ENCODE data around the gene GUCA1A. TPM values are rescaled to one million over a fixed set of nuclear protein-coding genes. Genes with fewer than 3 reads are reported as not detected.
"Not testable (repeated sequence)": the region's sequence is repeated elsewhere in the genome, so short reads cannot be mapped to it uniquely, and the experiment has no call there.

GUCA1A gene
- total RNA-seq, 1 donor from 2014 or later = not detected

DNA sequence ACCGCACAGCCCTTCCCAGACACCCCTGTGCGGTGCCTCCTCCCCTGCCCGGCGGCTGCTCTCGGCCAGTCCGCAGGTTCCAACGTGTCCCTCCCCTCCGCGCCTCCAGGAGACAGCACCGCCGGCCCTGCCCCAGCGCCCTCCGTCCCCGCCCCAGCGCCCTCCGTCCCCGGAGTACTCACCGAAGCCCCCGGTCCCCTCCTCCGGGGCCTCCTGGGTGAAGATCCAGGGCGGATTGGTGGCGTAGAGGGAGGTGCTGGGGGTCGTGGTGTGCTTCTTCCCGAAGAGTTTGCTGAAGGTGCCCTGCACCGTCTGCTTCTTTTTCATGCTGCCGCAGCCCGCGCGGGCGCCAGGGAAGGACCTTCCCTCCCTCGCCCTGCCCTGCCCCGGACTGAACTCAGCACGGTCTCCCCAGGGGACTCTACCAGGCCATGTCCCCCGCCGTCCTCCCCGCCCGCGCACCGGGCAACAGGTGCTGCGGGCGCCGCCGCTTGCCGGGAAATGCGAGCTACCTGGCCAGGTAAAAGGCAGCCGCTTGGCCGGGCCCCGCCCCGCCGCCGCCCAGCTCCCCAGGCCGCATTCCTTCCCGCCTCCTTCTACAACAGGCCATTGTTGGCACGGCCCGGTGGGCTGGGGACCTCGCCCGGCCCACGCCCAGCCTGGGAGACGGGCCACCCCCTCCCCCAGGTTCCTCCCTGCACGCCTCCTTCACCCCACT, 30.9 kb upstream of the GUCA1A start, which contains the start of gene C6orf132:
TSS of gene C6orf132 (minus strand) at position 503 of the 718 bp plus-strand sequence. CDS start at position 327, 176 bp downstream.
- peak in 1 of 2 donors; percentile 28 for DNase-seq (ENCODE audit: low read depth in 2 of 2)

DNA sequence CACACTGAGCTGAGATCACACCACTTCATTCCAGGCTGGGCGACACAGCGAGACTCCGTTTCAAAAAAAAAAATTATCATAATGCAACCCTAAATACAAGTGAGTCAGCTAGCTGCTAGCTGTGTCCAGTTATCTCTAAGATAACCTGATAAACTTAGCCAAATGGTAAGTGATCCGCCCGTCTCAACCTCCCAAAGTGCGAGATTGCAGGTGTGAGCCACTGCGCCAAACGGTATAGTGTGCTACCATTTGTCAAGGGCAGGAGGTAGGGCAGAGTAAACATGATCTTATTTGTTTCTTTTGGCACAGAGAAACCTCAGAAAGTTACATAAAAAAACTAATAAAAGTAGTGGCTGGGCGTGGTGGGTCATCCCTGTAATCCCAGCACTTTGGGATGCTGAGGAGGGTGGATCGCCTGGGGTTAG, 26.0 kb upstream of the GUCA1A start:
- DNase-seq (ENCODE audit: low read depth in 2 of 2) = no peak

DNA sequence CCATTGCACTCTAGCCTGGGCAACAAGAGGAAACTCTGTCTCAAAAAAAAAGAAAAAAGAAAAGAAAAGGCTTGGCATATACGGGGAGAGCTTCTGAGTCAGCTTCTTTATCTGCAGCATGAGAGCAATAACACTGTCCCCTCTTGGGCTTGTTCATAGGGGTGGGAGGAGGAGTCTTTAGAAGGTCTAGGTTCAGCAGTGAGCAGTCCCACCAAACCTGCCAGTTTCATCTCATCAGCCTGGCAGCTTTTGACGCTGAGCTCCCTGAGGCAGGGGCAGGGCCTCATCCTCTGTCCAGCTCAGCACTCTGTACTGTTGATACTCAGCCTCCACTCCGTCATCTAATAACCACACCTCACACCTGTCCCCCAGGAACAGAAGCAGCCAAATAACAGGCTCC, 25.1 kb upstream of the GUCA1A start:
- no peak for DNase-seq (ENCODE audit: low read depth in 2 of 2)

DNA sequence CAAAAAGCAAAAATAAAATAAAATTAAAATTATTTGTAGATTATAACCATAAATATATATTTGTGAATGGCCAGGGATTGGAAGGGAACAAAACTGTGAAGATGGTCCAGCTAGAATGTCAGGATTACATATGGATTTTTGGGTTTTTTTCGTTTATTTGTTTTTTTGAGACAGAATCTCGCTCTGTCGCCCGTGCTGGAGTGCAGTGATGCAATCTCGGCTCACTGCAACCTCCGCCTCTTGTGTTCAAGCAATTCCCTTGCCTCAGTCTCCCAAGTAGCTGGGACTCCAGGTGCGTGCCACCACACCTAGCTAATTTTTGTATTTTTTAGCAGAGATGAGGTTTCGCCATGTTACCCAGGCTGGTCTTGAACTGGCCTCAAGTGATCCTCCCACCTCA, 22.9 kb upstream of the GUCA1A start:
- no peak for DNase-seq (ENCODE audit: low read depth in 2 of 2)

DNA sequence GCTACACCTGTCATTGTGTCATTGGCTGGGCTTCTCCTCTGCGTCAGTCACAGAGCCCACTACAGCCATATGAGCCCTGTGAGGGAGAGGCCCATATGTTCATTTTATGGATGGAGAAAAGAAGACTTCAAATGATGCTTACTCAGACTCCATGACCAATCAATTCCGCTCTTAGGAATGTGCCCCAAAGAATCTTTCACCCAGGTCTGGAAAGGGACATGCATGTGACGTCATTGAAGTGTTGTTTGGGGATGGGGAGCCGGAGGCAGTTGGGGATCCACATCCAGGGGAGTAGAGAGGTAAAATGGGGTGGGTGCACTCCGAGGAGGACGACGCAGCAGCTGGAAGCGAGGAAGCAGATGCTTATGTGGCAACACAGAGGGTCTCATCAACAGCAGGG, 21.1 kb upstream of the GUCA1A start:
- DNase-seq (ENCODE audit: low read depth in 2 of 2) = no peak

DNA sequence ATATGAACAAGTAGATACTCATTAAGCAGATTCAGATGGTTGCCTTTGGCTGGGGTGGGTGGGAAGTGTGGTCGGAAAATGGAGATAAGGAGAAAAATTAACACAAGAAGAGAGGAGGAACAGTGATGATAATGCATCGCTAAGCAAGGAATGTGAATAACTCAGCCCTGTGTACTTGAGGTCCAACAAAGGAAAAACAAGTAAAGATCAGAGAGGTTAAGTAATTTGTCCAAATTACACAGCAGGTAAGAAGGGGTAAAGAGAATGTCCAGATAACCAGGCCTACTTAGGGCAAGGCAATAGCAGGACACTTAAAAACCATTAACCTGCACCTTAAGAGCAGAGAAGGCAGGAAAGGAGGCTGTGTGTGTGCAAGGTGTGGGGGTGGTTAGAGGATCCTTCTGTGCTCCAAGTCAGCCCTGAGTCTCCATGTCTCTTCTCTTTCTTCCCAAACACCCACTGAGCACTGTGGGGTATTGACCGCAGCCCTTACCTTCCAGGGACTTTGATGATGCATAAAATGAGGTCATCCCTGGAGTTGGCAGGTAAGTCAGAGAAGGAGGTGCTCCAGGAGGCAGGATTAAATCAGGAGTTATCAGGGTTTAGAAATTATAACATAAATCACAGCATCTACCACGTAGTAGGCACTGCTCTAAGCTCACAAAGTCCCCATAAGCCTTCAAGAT, 20.5 kb upstream of the GUCA1A start:
- DNase-seq (ENCODE audit: low read depth in 2 of 2) = not testable (repeated sequence)

DNA sequence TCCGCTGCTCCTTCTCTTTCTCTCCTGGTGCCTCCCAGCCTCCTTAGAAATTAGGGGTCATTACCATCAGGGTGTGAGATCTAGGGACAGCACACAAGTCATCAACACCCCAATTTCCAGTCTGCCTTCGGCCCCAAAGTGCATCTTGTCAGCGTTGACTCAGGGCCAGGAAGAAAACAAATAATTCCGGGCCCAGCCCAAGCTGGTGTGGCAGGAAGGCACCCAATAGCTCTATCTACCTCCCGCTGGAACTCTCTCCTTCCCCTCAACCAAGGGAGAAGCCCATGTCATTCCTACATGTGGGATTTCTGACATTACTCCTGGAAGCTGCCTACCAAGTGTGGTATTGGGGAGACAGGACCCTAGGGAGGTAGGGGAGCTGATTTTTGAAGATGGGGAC, 19.2 kb upstream of the GUCA1A start:
- DNase-seq (ENCODE audit: low read depth in 2 of 2) = no peak

DNA sequence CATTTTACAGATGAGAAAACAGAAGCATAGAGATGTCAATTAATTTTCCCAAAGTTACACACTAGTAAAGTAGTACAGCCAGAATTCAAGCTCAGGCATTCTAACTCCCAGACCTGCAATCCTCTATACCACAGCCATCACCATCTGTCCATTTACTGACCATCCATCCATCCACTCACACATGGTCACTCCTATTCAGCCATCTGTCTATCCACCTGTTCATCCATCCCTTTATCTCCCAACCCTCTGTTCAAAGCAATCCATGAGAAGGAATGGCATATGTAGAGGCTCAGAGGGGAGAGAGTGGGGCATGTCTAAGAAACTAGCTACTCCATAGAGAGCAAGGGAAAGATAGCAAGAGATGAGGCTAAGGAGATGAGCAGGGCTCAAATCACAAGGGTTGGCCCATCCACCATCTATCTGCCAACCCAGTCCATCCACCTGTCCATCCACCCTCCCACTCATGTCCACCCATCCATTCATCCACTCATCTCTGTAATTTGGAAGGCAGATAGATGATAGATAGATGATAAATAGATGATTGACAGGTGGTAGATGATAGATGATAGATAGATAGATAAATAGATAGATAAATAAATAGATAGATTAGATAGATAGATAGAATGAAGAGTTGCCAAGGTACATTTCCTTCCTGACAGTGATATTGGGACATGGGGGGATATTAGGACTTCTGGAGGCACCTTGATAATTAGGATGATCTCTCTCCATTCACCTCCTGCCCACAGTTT, 18.5 kb upstream of the GUCA1A start:
- DNase-seq (ENCODE audit: low read depth in 2 of 2) = no peak

DNA sequence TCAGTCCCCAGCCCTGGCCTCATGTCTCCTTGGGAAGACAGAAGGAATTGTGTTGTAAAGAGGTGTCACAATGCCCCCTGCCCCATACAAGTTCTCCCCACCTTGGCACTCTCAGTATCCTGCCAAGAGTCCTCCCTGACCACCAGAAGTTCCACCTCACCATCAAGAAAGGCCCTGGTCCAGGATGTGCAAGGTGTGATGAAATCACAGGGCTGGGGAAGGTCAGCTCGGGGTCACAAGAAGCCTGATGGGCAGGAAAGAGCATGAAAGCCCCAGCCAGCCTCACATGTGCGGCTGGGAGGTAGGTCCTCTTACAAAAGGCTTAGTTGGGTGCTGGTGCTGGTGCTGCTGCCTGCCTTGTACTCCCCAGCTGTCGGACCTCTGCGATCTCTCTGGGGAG, 17.9 kb upstream of the GUCA1A start:
- DNase-seq (ENCODE audit: low read depth in 2 of 2) = no peak

DNA sequence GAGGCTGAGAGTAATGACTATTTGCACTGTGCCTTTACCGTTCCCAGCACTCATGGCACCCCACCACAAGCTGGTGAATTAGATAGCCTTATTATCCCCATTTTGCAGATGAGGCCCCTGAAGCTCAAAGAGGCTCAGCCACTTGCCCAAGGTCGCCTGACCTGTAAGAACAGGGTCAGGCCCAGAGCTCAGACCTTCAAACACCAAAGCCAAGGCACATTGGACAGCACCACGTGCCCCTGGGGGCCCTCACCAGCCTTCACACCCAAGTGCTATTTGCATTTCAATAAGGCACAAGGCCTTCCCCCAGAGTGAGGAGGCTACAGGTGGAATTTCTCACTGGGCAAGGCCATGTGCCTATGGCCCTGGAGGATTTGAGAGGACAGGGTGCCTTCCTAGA, 16.5 kb upstream of the GUCA1A start:
- no peak for DNase-seq (ENCODE audit: low read depth in 2 of 2)

DNA sequence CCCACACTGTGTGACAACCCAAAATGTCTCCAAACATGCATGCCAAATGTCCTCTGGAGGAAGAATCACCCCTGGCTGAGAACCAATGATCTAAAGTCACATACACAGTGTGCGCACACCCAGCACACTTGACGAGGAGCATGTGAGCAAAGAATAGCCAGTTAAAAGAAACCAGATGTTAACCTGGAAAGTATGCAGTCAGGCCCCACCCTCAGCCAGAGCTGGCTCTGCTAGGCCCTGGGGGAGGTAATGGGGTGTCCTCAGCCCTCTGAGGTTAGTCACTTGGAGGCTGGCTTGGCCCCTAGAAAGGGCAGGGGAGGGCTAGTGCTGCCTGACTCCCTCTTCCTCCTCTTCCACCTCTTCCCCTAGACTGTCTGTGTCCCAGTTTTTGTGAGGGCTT, 15.2 kb upstream of the GUCA1A start:
- DNase-seq (ENCODE audit: low read depth in 2 of 2) = no peak

DNA sequence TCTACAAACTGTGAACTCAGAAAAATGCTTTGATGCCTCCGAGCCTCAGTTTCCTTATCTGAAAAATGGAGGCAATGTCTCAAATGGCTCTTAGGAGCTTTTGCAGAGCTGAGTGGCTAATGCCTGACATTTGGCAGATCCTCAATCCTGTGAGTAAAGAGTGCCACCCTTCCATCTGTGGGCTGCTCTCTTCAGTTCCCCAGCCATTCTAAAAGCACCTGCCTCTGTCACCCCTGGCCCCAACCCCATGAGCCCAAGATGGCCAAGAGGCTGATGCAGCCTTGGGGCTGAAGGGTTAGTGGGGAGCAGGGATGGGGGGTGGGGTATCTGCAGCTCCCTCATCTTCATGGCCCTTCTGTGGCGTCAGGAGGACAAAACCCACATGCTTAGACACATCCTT, 14.5 kb upstream of the GUCA1A start:
- no peak for DNase-seq (ENCODE audit: low read depth in 2 of 2)

DNA sequence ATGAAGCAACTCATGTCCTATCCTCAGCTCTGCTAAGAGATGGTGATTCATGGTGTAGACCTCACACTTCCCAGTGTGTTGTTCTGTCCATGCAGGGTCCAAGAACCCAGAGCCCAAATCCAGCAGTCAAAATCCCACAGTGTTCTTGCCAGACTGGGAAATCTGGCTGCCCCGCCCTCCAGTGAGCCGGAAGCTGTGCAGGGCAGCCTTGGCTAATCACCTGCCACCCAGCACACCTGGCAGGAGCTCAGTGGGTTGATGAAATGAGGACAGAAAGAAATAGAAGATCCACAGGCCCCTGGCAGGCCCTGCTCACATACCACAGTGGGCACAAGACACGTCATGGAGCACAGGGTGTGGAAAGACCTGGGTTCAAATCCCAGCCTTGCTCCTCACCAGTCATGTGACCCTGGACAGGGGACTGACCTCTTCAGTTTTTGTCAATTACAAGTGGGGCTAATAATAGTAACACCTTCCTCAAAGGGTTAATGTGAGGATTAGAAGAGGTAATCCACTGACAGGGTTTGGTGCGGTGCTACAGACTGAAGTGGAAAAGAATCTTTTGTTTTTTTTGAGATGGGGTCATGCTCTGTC, 13.6 kb upstream of the GUCA1A start:
- no peak for DNase-seq (ENCODE audit: low read depth in 2 of 2)

DNA sequence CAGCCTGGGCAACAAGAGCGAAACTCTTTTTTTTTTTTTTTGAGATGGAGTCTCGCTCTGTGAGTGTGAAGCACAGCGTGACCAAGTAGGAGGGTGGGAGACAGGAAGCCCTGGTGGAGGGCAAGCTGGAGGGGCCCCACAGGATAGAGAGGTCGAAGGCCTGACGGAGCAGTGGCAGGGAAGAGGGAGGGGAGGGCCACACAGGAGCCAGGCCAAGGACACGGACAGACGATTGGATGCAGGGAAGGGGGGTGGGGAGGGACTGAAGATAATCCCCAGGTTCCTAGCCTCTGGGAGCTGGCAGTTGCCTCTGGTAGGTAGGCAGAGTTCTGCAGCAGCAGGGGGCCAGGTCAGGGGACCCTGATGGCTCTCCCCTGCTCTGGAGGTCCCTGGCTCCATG, 10.8 kb upstream of the GUCA1A start:
- no peak for DNase-seq (ENCODE audit: low read depth in 2 of 2)

DNA sequence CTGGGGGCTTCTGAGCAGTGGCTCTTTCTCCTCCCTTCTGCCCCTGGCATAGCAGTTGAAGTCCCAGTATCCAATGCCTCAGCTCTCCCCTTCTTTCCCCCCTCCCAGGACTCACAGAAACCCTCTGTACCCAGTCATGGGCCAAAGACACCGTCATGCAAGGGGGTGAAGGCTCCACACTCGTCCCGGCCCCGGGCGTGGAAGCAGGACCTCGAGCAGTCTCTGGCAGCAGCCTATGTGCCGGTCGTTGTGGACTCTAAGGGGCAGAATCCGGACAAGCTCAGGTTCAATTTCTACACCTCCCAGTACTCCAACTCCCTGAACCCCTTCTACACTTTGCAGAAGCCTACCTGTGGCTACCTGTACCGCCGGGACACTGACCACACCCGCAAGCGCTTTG, 10.4 kb upstream of the GUCA1A start:
- DNase-seq (ENCODE audit: low read depth in 2 of 2) = no peak

DNA sequence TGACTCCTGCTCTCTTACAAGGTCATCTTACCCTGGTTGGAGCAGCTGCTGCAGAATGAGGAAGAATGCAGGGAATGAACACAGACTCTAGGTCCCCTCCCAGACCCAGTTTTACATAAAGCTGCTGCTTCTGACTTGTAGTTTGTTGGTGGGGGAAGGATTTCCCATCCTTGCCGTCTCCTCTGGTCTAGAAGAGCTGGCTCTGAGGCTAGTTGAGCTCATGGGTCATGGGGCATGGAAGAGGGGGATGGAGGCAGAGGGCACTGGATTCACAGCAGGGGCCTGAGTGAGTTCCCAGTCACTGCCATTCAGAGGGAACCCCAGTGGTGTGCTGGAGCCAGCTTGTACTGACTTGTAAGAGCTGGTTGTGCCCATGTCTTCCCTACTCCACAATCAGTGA, 9.2 kb upstream of the GUCA1A start:
- no peak for DNase-seq (ENCODE audit: low read depth in 2 of 2)

DNA sequence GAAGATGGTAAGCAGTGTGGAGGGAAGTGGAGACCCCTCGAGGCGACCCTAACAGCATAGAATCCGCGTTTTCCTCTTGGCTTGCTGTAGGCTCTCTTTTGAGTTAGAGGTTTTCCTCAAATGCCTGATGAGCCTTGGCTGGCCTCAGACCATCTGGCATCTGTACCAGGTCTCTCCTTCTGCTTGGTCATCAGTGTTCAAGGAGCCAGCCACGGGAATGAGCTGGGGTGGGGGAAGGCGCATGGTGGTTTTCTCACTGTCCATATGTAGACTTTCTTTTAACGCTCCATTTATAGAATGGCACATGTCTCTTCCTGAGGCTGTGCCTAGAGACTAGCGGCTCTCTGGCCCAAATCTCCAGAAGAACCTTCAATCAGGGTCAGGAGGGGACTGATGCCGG, 8.1 kb upstream of the GUCA1A start:
- DNase-seq (ENCODE audit: low read depth in 2 of 2) = no peak

DNA sequence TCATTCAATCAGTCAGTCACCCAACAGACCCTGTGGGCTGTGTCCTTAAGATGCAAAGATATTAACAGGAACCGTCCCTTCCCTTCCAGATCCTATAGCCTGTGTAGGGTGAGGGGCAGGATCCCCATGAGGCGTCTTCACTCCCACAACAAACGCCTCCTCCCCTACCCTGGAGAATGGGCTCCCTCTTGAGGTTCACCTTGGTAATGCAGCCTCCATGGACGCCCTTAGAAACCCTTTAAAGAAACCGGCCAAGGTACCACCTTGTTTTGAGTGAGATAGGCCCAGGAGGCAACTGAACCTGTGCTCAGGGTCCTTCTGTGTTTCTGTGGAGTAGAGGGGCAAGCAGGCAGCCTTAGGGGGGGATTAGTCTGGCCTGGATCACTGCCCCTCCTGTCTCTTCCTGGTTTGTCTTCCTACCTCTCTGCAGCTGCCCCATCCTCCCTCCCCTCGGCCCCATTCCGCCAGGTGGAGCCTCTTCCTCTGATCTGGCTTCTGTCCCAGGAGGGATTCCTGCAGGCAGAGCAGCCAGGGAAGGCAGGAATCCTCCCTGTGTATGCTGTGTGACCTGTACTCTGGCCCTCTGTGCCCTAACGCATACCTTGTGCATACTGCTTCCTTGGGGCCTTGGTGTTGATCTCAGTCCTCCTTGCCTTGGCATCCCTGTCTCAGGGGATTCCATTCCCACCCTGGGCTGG, 6.6 kb upstream of the GUCA1A start:
- peak; percentile 32 to 63 for DNase-seq (ENCODE audit: low read depth in 2 of 2)

DNA sequence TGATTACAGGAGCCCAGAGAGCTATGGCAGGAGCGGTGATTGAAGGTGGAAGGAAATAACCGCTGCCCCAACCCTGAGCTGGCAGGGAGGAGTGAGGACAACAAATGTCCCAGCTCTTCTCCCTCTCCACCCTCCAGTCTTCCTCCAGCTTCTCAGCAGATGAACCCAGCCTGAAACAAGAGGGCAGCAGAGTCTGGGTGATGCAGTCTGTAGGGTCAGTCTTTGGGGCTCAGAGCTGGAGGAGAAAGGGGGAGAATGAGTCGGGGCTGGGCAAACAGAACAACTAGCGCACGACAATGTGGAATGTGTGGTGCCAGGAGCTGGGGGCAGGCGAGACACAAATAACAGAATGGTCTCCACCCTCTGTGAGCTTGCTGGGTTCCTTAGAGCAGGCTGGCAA, 4.5 kb upstream of the GUCA1A start:
- DNase-seq (ENCODE audit: low read depth in 2 of 2) = no peak

DNA sequence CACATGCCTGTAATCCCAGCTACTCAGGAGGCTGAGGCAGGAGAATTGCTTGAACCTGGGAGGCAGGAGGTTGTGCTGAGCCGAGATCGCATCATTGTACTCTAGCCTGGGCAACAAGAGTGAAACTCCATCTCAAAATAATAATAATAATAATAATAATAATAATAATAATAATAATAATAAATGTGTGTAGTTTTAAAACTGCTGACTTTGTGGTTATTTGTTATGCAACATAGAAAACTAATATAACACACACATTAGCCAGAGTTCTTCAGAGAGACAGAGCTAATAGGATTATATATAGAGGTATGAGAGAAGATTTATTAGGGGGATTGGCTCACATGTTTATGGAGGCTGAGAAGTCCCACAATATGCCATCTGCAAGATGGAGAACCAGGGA, 3.4 kb upstream of the GUCA1A start:
- DNase-seq (ENCODE audit: low read depth in 2 of 2) = not testable (repeated sequence)

DNA sequence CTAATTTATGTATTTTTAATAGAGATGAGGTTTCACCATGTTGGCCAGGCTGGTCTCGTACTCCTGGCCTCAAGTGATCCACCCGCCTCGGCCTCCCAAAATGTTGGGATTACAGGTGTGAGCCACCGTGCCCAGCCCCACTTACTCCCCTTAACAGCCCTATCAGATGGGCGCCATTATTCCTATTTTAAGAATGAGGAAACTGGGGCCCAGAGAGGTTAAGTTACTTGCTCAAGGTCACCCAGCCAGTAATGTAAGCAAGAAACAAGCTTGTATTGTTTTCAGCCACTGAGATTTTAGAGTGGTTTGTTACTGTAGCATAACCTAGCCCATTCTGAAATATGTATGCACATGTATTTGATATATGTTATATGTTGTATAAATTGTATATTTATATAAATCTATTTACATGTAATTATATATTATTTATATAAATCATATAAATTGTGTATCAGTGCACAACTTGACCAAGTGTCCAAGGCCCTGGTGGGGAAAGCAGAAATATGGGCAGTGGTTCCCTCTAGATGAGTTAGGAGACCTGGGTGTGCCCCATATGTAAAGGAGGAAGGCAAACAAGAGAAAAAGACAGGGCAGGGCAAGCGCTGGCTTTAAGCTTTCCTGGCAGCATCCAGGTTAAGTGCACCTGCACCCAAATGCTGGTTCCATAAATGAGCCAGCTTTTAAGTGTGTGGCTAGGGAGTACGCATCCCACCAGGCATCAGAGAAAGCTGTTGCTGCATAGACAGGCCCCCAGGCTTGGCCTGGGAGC, 1.2 kb upstream of the GUCA1A start:
- DNase-seq (ENCODE audit: low read depth in 2 of 2) = no peak
